Keratinocyte (primary cell): ENCODE data around the gene CD28. TPM values are rescaled to one million over a fixed set of nuclear protein-coding genes. Genes with fewer than 3 reads are reported as not detected.

ENCODE experiments used
- DNase-seq: peaks from one replicate; pipeline ENCODE4 v3.0.0-alpha.2; 2011; ENCODE audit warnings: low read depth, missing footprints, low spot score
- FAIRE-seq: peaks from 2 replicates; lab custom pipeline; 2011; peaks lifted over from hg19 to GRCh38; lab: Jason Lieb, UNC
- H2AFZ ChIP-seq: 2 replicates; pipeline ENCODE4 v1.6.0; 2012; ENCODE audit warnings: low read length, control low read depth, inconsistent platforms; ENCODE audit not compliant: control insufficient read depth
- H3K27ac ChIP-seq: 2 replicates; pipeline ENCODE4 v1.5.1; 2011; ENCODE audit warnings: low read length; ENCODE audit not compliant: control insufficient read depth, insufficient read depth
- H3K27me3 ChIP-seq: 3 replicates; pipeline ENCODE4 v1.6.0; 2011; ENCODE audit warnings: low read length; ENCODE audit not compliant: control insufficient read depth, insufficient read depth; ENCODE audit errors: extremely low read depth
- H3K36me3 ChIP-seq, 2 experiments: 2 replicates in 1 of 2; 3 replicates in 1 of 2; pipeline ENCODE4 v1.5.1; 2011; ENCODE audit warnings: low read length in 2 of 2, mild to moderate bottlenecking in 1 of 2; ENCODE audit not compliant: control insufficient read depth in 2 of 2, insufficient read depth in 2 of 2; ENCODE audit errors: extremely low read depth in 1 of 2
- H3K4me1 ChIP-seq: 3 replicates; pipeline ENCODE4 v1.5.1; 2011; ENCODE audit warnings: low read length; ENCODE audit not compliant: control insufficient read depth, insufficient read depth; ENCODE audit errors: extremely low read depth
- H3K4me2 ChIP-seq: 3 replicates; pipeline ENCODE4 v1.6.0; 2011; ENCODE audit warnings: low read depth, low read length; ENCODE audit not compliant: control insufficient read depth, insufficient read depth; ENCODE audit errors: extremely low read depth
- H3K4me3 ChIP-seq, 3 experiments: fragments of 200-600 bp in 1 of 3; sonication (generic) in 1 of 3; 2 replicates in 2 of 3; 3 replicates in 1 of 3; pipeline ENCODE4 v1.5.1; 2011 to 2016; ENCODE audit warnings: low read length in 3 of 3, mild to moderate bottlenecking in 3 of 3, control low read depth in 2 of 3, inconsistent platforms in 1 of 3, low read depth in 1 of 3, mixed read lengths in 1 of 3, mixed run types in 1 of 3, moderate library complexity in 1 of 3; ENCODE audit not compliant: control insufficient read depth in 2 of 3, insufficient read depth in 2 of 3; ENCODE audit errors: extremely low read depth in 1 of 3
- H3K79me2 ChIP-seq: 2 replicates; pipeline ENCODE4 v1.6.0; 2012; ENCODE audit warnings: low read length; ENCODE audit not compliant: control insufficient read depth, insufficient read depth
- H3K9ac ChIP-seq: 3 replicates; pipeline ENCODE4 v1.6.0; 2011; ENCODE audit warnings: low read length; ENCODE audit not compliant: control insufficient read depth, insufficient read depth; ENCODE audit errors: extremely low read depth
- H3K9me1 ChIP-seq: 3 replicates; pipeline ENCODE4 v1.6.0; 2011; ENCODE audit warnings: low read length; ENCODE audit not compliant: control insufficient read depth, insufficient read depth; ENCODE audit errors: extremely low read depth
- H3K9me3 ChIP-seq: 2 replicates; pipeline ENCODE4 v1.5.1; 2012; ENCODE audit warnings: low read depth, low read length; ENCODE audit not compliant: control insufficient read depth
- H4K20me1 ChIP-seq: 3 replicates; pipeline ENCODE4 v1.6.0; 2011; ENCODE audit warnings: low read length; ENCODE audit not compliant: control insufficient read depth, insufficient read depth; ENCODE audit errors: extremely low read depth
- EZH2 ChIP-seq: IDR thresholded peaks from one replicate; pipeline ENCODE4 v1.6.1; 2012; ENCODE audit warnings: inconsistent platforms, mild to moderate bottlenecking, low read length, moderate library complexity
- dilution Hi-C: fragments of 300-500 bp; cut with MboI; formaldehyde crosslinking; loops from one replicate; pipeline ENCODE4 v1.7.0; 2020; ENCODE audit warnings: low sequenced_read_pairs; ENCODE audit not compliant: extremely low pct_ligation_motif_present
- polyA plus RNA-seq, 5 experiments: library from polyadenylated mRNA; depleted of rRNA in 3 of 5; stranded (reverse) in 3 of 5; stranded (forward) in 1 of 5; unstranded in 1 of 5; fragments of >200 nt; gene quantifications; 1 replicate in 1 of 5; 2 replicates in 3 of 5; 3 replicates in 1 of 5; pipeline versions ENCODE4 v1.2.1 to v1.2.3, GENCODE V29; 2011 to 2012; ENCODE audit warnings: missing spikeins in 2 of 5, low read depth in 1 of 5, low replicate concordance in 1 of 5
- TF ChIP-seq, protein P1 (sequence below), 3 experiments: IDR thresholded peaks in 1 of 3; conservative IDR thresholded peaks in 1 of 3; optimal IDR thresholded peaks in 1 of 3; 2 replicates in 2 of 3; 3 replicates in 1 of 3; pipeline versions ENCODE3 to v1.5.1; 2011; ENCODE audit warnings: low read length in 3 of 3, mild to moderate bottlenecking in 3 of 3, moderate library complexity in 2 of 3, control low read depth in 1 of 3, inconsistent platforms in 1 of 3; ENCODE audit not compliant: insufficient read depth in 2 of 3; ENCODE audit errors: extremely low read depth in 1 of 3

CD28 gene
- polyA plus RNA-seq, 1 donor (not counting 4 experiments of a cell fraction or from before 2014, with no cell fraction given): 0.01 TPM

DNA sequence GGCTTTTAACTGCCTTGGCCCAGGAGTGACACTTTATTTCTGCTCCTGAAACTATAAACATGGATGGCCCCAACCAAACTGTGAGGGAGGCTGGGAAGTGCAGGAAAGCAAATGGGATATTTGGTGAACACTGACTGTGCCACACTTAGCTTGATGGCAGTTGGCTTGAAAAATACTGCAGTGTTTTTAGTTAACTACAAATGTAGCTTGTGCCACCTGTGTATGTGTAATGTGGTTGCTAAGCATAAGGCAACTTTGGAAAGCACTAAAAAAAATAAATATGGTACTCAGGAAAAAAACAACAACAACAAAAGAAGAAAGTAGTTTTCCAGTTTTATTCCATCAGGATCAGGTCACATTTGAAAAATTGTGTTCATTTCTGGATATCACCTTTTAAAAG is 73.8 kb downstream of the CD28 start:
- no peak for FAIRE-seq
- Histone ChIP-seq H2AFZ (no peak overlapping the region), H3K9me1 (no peaks in the 10 kb centered on the region), H3K9ac (no peak overlapping the region), H3K36me3 (no peaks in the 10 kb centered on the region), H3K79me2 (no peaks in the 10 kb centered on the region), H3K4me2 (no peak overlapping the region), H3K4me3 (no peak overlapping the region), H4K20me1 (no peaks in the 10 kb centered on the region), H3K4me1 (peaks cover 3% of the 10 kb centered on the region), H3K9me3 (no peaks in the 10 kb centered on the region), H3K27me3 (no peaks in the 10 kb centered on the region), H3K27ac (no peak overlapping the region)
- dilution Hi-C loops: no loop called here
- no peak for DNase-seq
- TF ChIP-seq, protein P1, sequence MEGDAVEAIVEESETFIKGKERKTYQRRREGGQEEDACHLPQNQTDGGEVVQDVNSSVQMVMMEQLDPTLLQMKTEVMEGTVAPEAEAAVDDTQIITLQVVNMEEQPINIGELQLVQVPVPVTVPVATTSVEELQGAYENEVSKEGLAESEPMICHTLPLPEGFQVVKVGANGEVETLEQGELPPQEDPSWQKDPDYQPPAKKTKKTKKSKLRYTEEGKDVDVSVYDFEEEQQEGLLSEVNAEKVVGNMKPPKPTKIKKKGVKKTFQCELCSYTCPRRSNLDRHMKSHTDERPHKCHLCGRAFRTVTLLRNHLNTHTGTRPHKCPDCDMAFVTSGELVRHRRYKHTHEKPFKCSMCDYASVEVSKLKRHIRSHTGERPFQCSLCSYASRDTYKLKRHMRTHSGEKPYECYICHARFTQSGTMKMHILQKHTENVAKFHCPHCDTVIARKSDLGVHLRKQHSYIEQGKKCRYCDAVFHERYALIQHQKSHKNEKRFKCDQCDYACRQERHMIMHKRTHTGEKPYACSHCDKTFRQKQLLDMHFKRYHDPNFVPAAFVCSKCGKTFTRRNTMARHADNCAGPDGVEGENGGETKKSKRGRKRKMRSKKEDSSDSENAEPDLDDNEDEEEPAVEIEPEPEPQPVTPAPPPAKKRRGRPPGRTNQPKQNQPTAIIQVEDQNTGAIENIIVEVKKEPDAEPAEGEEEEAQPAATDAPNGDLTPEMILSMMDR (optimal IDR thresholded peaks at IDR 0.05 in 1 of 3, IDR thresholded peaks at IDR 0.05 in 1 of 3, conservative IDR thresholded peaks at IDR 0.05 in 1 of 3; ENCODE audit: extremely low read depth in 1 of 3, insufficient read depth in 2 of 3, low read length in 3 of 3): no peak
- no peak for TF ChIP-seq EZH2

DNA sequence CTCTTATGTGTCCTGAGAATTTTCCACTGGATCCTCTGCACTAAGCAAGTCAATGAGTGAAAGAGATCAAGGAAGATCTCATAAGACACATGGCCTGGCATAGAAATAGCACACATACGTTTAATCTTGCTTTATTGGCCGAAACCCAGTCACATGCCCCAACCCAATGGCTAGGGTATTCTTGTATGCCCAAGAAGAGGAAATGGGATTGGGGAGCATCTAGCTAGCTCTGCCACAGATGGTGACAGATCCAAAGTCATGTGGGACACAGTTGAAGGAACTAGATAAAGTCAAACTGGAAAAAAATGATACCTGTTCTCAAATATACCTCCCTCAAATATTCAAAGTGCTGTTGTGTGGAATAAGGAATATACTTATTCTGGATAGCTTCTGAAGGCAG is 74.7 kb downstream of the CD28 start:
- DNase-seq (no peak), FAIRE-seq (no peak)
- Histone ChIP-seq H3K4me2 (no peak overlapping the region), H3K4me1 (peaks cover 3% of the 10 kb centered on the region), H3K9ac (no peak overlapping the region), H3K27ac (no peak overlapping the region), H3K79me2 (no peaks in the 10 kb centered on the region), H3K27me3 (no peaks in the 10 kb centered on the region), H3K4me3 (no peak overlapping the region), H2AFZ (no peak overlapping the region), H3K9me3 (no peaks in the 10 kb centered on the region), H3K36me3 (no peaks in the 10 kb centered on the region), H4K20me1 (no peaks in the 10 kb centered on the region), H3K9me1 (no peaks in the 10 kb centered on the region)
- dilution Hi-C loops: no loop called here
- TF ChIP-seq, protein P1 (optimal IDR thresholded peaks at IDR 0.05 in 1 of 3, IDR thresholded peaks at IDR 0.05 in 1 of 3, conservative IDR thresholded peaks at IDR 0.05 in 1 of 3; ENCODE audit: extremely low read depth in 1 of 3, insufficient read depth in 2 of 3, low read length in 3 of 3): no peak
- no peak for TF ChIP-seq EZH2
